IMR-90 (cell line): ENCODE results near the gene LRRC3B. TPM values are rescaled to one million over a fixed set of nuclear protein-coding genes. Genes with fewer than 3 reads are reported as not detected.
A peak's percentile ranks its signal among the peaks of the same experiment; 100 is the strongest.

Experiments used
- ATAC-seq: fragments of 200-7000 bp; cut with Tn5 transposase; 2 replicates; pipeline ENCODE4 v1.9.1; 2020; ENCODE audit warnings: low read depth, mild to moderate bottlenecking, moderate library complexity
- BruUV-seq: library from RNA; stranded (reverse); fragments of 400-500 nt; replicated peaks from 2 replicates; lab custom pipeline; 2021; lab: Mats Ljungman, UMichigan
- CTCF ChIA-PET: fragments of 300-600 bp; formaldehyde crosslinking; extraction: SDS; loops from one replicate; lab custom pipeline; 2021; ENCODE audit warnings: antibody characterized with exemption; lab: Yijun Ruan, JAX
- POLR2A ChIA-PET: fragments of 300-600 bp; sonication (Branson Sonifier 250); formaldehyde crosslinking; loops from one replicate; lab custom pipeline; 2022; ENCODE audit warnings: antibody characterized with exemption; ENCODE audit not compliant: unreplicated experiment; lab: Charles Lee
- DNase-seq: peaks from one replicate; pipeline ENCODE4 v3.0.0; 2013
- H2AFZ ChIP-seq: replicated peaks from 2 replicates; pipeline ENCODE3; 2013; ENCODE audit warnings: low read length, mild to moderate bottlenecking; ENCODE audit not compliant: poor library complexity
- H2AK5ac ChIP-seq: 2 replicates; pipeline ENCODE4 v1.6.1; 2013; ENCODE audit warnings: low read depth, low read length, inconsistent platforms
- H2AK9ac ChIP-seq: replicated peaks from 2 replicates; pipeline ENCODE3; 2013; ENCODE audit warnings: mild to moderate bottlenecking, low read depth, low read length, moderate library complexity; ENCODE audit not compliant: poor library complexity
- H2BK120ac ChIP-seq: 2 replicates; pipeline ENCODE4 v1.6.1; 2013; ENCODE audit warnings: low read depth, low read length, inconsistent platforms
- H2BK15ac ChIP-seq: 3 replicates; pipeline ENCODE4 v1.6.1; 2013; ENCODE audit warnings: low read depth, low read length, inconsistent platforms
- H2BK20ac ChIP-seq: 2 replicates; pipeline ENCODE4 v1.6.1; 2013; ENCODE audit warnings: low read depth, mild to moderate bottlenecking, inconsistent platforms, low read length, moderate library complexity
- H2BK5ac ChIP-seq: 2 replicates; pipeline ENCODE4 v1.6.1; 2013; ENCODE audit warnings: mild to moderate bottlenecking, low read depth, low read length, inconsistent platforms; ENCODE audit not compliant: poor library complexity, severe bottlenecking
- H3K14ac ChIP-seq: replicated peaks from 2 replicates; pipeline ENCODE4 v1.6.1; 2013; ENCODE audit warnings: low read depth, low read length, inconsistent platforms
- H3K18ac ChIP-seq: 2 replicates; pipeline ENCODE4 v1.6.1; 2013; ENCODE audit warnings: low read depth, low read length, control low read depth
- H3K23ac ChIP-seq: 2 replicates; pipeline ENCODE4 v1.6.1; 2013; ENCODE audit warnings: low read depth, low read length, inconsistent platforms
- H3K27ac ChIP-seq: 2 replicates; pipeline ENCODE4 v1.5.1; 2013; ENCODE audit warnings: mild to moderate bottlenecking, control low read depth, low read length; ENCODE audit not compliant: insufficient read depth
- H3K27me3 ChIP-seq: 2 replicates; pipeline ENCODE4 v1.6.1; 2013; ENCODE audit warnings: low read length; ENCODE audit not compliant: control insufficient read depth, insufficient read depth
- H3K36me3 ChIP-seq: 2 replicates; pipeline ENCODE4 v1.6.1; 2013; ENCODE audit warnings: low read length, mixed read lengths; ENCODE audit not compliant: control insufficient read depth, insufficient read depth
- H3K4ac ChIP-seq: 2 replicates; pipeline ENCODE4 v1.6.1; 2013; ENCODE audit warnings: low read depth, low read length, inconsistent platforms
- H3K4me1 ChIP-seq: 2 replicates; pipeline ENCODE4 v1.6.1; 2013; ENCODE audit warnings: low read length, mixed read lengths; ENCODE audit not compliant: control insufficient read depth, insufficient read depth
- H3K4me2 ChIP-seq: 2 replicates; pipeline ENCODE4 v1.6.1; 2013; ENCODE audit warnings: low read depth, mild to moderate bottlenecking, control low read depth, low read length, moderate library complexity
- H3K4me3 ChIP-seq: 2 replicates; pipeline ENCODE4 v1.5.1; 2013; ENCODE audit warnings: low read depth, mild to moderate bottlenecking, control low read depth, low read length, moderate library complexity; ENCODE audit not compliant: insufficient read depth
- H3K56ac ChIP-seq: 2 replicates; pipeline ENCODE4 v1.6.1; 2013; ENCODE audit warnings: low read length, inconsistent platforms; ENCODE audit not compliant: insufficient read depth; ENCODE audit errors: extremely low read depth
- H3K79me1 ChIP-seq, 2 experiments: 2 replicates each; pipeline ENCODE4 v1.6.1; 2013; ENCODE audit warnings: low read length in 2 of 2, inconsistent platforms in 1 of 2, low read depth in 1 of 2
- H3K9ac ChIP-seq: 2 replicates; pipeline ENCODE4 v1.6.1; 2013; ENCODE audit warnings: low read depth, low read length, control low read depth
- H3K9me1 ChIP-seq: 2 replicates; pipeline ENCODE4 v1.6.1; 2013; ENCODE audit warnings: low read length, inconsistent platforms; ENCODE audit not compliant: insufficient read depth
- H3K9me3 ChIP-seq: 2 replicates; pipeline ENCODE4 v1.6.1; 2013; ENCODE audit warnings: low read length; ENCODE audit not compliant: control insufficient read depth, insufficient read depth
- H4K20me1 ChIP-seq: 2 replicates; pipeline ENCODE4 v1.6.1; 2013; ENCODE audit warnings: low read length, inconsistent platforms; ENCODE audit not compliant: insufficient read depth
- H4K5ac ChIP-seq: 2 replicates; pipeline ENCODE4 v1.6.1; 2013; ENCODE audit warnings: mild to moderate bottlenecking, low read depth, low read length, control low read depth
- H4K8ac ChIP-seq, 2 experiments: 2 replicates each; pipeline ENCODE4 v1.6.1; 2013; ENCODE audit warnings: low read depth in 2 of 2, low read length in 2 of 2, control low read depth in 1 of 2, inconsistent platforms in 1 of 2
- H4K91ac ChIP-seq: 2 replicates; pipeline ENCODE4 v1.6.1; 2013; ENCODE audit warnings: low read depth, low read length, inconsistent platforms; ENCODE audit not compliant: insufficient read depth
- MAFK ChIP-seq: IDR thresholded peaks from 2 replicates; pipeline ENCODE4 v1.6.1; 2012; ENCODE audit warnings: low read depth, low read length, improper control_type of control experiment
- RFX5 ChIP-seq: IDR thresholded peaks from 2 replicates; pipeline ENCODE4 v1.8.0; 2012; ENCODE audit warnings: low read depth, mild to moderate bottlenecking, low read length, moderate library complexity
- WGBS, 2 experiments: methylation state at CpG; one replicate each; pipeline versions ENCODE4 v1.1.5 to v1.1.7; 2013; ENCODE audit warnings: missing lambda C conversion rate in 2 of 2; ENCODE audit not compliant: insufficient read length in 1 of 2; ENCODE audit errors: extremely low coverage in 2 of 2; 5-methylcytosine and 5-hydroxymethylcytosine counted together
- dilution Hi-C: fragments of 300-500 bp; cut with HindIII; formaldehyde crosslinking; loops from one replicate; pipeline ENCODE4 v1.14.3; 2018; ENCODE audit warnings: low sequenced_read_pairs; ENCODE audit not compliant: unreplicated experiment
- in situ Hi-C: fragments of 300-500 bp; cut with MboI; formaldehyde crosslinking; loops from 3 replicates; pipeline ENCODE4 v1.14.3; 2019; ENCODE audit warnings: low sequenced_read_pairs, inconsistent platforms, mixed read lengths
- intact Hi-C: fragments of 100-400 bp; cut with micrococcal nuclease; formaldehyde crosslinking; loops from 2 replicates; pipeline ENCODE4 v1.10.0; 2022
- polyA plus RNA-seq, 3 experiments: library from polyadenylated mRNA; depleted of rRNA; stranded (reverse); fragments of >200 nt; gene quantifications; 2 replicates each; pipeline ENCODE4 v1.2.3, GENCODE V29; 2012; ENCODE audit warnings: low replicate concordance in 1 of 3
- total RNA-seq: library from RNA; depleted of rRNA; stranded (reverse); fragments of >200 nt; gene quantifications from 2 replicates; pipeline ENCODE4 v1.2.3, GENCODE V29; 2012
- TF ChIP-seq, protein P1 (sequence below): conservative IDR thresholded peaks from 2 replicates; pipeline ENCODE4 v1.5.1; 2012; ENCODE audit warnings: mild to moderate bottlenecking, low read depth, low read length, improper control_type of control experiment

Gene LRRC3B
- total and polyA plus RNA-seq, 2 of the 4 experiments (the other 2 are of a cell fraction), result not detected

DNA sequence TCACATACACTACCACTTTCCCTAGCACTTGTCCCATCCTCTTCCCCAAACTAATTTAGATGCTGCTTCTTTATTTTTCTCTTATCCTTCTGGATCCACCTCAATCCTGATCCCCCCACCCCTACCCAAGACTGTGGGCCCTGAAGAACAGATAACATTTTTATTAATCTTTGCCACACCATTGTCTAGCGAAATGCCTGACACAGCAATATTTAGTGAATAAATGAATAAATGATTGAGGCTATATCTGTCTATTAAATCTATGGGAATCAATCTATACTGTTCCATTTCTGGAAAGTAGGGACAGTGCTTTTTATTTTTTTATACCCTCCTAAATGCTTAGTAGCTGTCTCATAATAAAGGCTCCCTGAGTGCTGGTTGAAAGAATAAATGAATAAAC is 32.9 kb upstream of the LRRC3B start:
- no peak overlapping the region for H3K27ac ChIP-seq
- H2AK5ac ChIP-seq, result no peak overlapping the region
- no CpG with 5 or more reads among the region's 1 CpG for WGBS, 2 experiments
- H3K4ac ChIP-seq, result no peak overlapping the region
- dilution Hi-C loops (no loop called here), in situ Hi-C loops (no loop called here), intact Hi-C loops (no loop called here)
- no peak overlapping the region for H2AK9ac ChIP-seq
- H3K18ac ChIP-seq, result no peak overlapping the region
- BruUV-seq, result no TSS peak
- no peak overlapping the region for H3K56ac ChIP-seq
- H3K4me2 ChIP-seq, result no peak overlapping the region
- DNase-seq (no peak), ATAC-seq (no peak)
- H4K8ac ChIP-seq, result no peak overlapping the region
- no peaks in the 10 kb centered on the region for H3K9me1 ChIP-seq
- no peaks in the 10 kb centered on the region for H3K27me3 ChIP-seq
- no peak overlapping the region for H2BK120ac ChIP-seq
- no peak overlapping the region for H3K4me3 ChIP-seq
- H3K14ac ChIP-seq, result no peak overlapping the region
- ChIA-PET CTCF (no interaction called here), POLR2A (interaction anchor here (0.7 kb wide), 1 partner anchor 27 kb away, joined by 3 read pairs; no protein-coding TSS in a partner anchor)
- no peaks in the 10 kb centered on the region for H4K20me1 ChIP-seq
- H2BK20ac ChIP-seq, result no peak overlapping the region
- H3K4me1 ChIP-seq, result no peaks in the 10 kb centered on the region
- TF ChIP-seq, protein P1, sequence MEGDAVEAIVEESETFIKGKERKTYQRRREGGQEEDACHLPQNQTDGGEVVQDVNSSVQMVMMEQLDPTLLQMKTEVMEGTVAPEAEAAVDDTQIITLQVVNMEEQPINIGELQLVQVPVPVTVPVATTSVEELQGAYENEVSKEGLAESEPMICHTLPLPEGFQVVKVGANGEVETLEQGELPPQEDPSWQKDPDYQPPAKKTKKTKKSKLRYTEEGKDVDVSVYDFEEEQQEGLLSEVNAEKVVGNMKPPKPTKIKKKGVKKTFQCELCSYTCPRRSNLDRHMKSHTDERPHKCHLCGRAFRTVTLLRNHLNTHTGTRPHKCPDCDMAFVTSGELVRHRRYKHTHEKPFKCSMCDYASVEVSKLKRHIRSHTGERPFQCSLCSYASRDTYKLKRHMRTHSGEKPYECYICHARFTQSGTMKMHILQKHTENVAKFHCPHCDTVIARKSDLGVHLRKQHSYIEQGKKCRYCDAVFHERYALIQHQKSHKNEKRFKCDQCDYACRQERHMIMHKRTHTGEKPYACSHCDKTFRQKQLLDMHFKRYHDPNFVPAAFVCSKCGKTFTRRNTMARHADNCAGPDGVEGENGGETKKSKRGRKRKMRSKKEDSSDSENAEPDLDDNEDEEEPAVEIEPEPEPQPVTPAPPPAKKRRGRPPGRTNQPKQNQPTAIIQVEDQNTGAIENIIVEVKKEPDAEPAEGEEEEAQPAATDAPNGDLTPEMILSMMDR, result no peak
- TF ChIP-seq RFX5 (no peak), MAFK (peak; percentile 82)
- no peak overlapping the region for H2AFZ ChIP-seq
- no peak overlapping the region for H4K91ac ChIP-seq
- H3K9me3 ChIP-seq, result peaks cover 9% of the 10 kb centered on the region; the same call in 1 of the 2 replicates
- H3K9ac ChIP-seq, result no peak overlapping the region
- no peaks in the 10 kb centered on the region for H3K36me3 ChIP-seq
- no peak overlapping the region for H4K5ac ChIP-seq
- H3K79me1 ChIP-seq, result no peaks in the 10 kb centered on the region
- no peak overlapping the region for H2BK5ac ChIP-seq
- no peak overlapping the region for H3K23ac ChIP-seq
- no peak overlapping the region for H2BK15ac ChIP-seq
